ENCODE data around the gene CFAP69. TPM values are rescaled to one million over a fixed set of nuclear protein-coding genes. Genes with fewer than 3 reads are reported as not detected.

The CFAP69 gene, protein sequence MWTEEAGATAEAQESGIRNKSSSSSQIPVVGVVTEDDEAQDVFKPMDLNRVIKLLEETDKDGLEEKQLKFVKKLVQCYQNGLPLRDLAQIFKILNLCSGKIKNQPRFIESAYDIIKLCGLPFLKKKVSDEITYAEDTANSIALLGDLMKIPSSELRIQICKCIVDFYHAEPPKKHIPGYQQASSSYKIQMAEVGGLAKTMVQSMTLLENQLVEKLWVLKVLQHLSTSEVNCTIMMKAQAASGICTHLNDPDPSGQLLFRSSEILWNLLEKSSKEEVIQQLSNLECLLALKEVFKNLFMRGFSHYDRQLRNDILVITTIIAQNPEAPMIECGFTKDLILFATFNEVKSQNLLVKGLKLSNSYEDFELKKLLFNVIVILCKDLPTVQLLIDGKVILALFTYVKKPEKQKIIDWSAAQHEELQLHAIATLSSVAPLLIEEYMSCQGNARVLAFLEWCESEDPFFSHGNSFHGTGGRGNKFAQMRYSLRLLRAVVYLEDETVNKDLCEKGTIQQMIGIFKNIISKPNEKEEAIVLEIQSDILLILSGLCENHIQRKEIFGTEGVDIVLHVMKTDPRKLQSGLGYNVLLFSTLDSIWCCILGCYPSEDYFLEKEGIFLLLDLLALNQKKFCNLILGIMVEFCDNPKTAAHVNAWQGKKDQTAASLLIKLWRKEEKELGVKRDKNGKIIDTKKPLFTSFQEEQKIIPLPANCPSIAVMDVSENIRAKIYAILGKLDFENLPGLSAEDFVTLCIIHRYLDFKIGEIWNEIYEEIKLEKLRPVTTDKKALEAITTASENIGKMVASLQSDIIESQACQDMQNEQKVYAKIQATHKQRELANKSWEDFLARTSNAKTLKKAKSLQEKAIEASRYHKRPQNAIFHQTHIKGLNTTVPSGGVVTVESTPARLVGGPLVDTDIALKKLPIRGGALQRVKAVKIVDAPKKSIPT
- 1 to 10 TPM; 1.0 to 4.9 (median 4.2) TPM for polyA plus RNA-seq
- long read RNA-seq, donor 1: 0 reads
- long read RNA-seq, donor 2, partial matches to known transcripts: 0 of 1 reads
- long read RNA-seq, donor 2, other reads (novel, unspliced or antisense): 0 of 1 reads
- long read RNA-seq, donor 3: 0 reads
- long read RNA-seq, donor 4: 0 reads
- long read RNA-seq, donor 5: 0 reads
- long read RNA-seq, donor 6: 0 reads
- long read RNA-seq, donor 7: 0 reads
- long read RNA-seq, donor 8: 0 reads
- long read RNA-seq, donor 9: 0 reads
- long read RNA-seq, donor 10, partial matches to known transcripts: 0 of 1 reads
- long read RNA-seq, donor 10, other reads (novel, unspliced or antisense): 0 of 1 reads

GRCh38 chr7:90244909-90245851, at the start of gene CFAP69:
CFAP69 (plus strand) TSS chr7:90245174; CDS start chr7:90245425, 251 bp downstream.
- Histone ChIP-seq H3K27ac (ENCODE audit: low read depth in 1 of 3, low read length in 2 of 3) (peak within 1 kb of the TSS in 2 of 3 donors; percentile 24 to 87), H3K4me1 (ENCODE audit: control insufficient read depth in 3 of 3, insufficient read depth in 2 of 3, low read depth in 1 of 3, low read length in 2 of 3) (peaks cover 4 to 22% (median 5%) of the 10 kb centered on the region in 3 donors), H3K4me3 (ENCODE audit: low read depth in 1 of 3, low read length in 3 of 3) (peak within 1 kb of the TSS; percentile 56 to 98 (median 94)), H3K36me3 (ENCODE audit: control insufficient read depth in 3 of 3, insufficient read depth in 2 of 3, low read depth in 1 of 3, low read length in 3 of 3) (no peaks in the 10 kb centered on the region), H3K9me3 (ENCODE audit: control insufficient read depth in 2 of 2, insufficient read depth in 1 of 2, low read depth in 1 of 2, low read length in 1 of 2) (no peaks in the 10 kb centered on the region), H3K27me3 (ENCODE audit: control insufficient read depth in 3 of 3, insufficient read depth in 3 of 3, low read length in 3 of 3) (peaks cover 0 to 2% (median 0%) of the 10 kb centered on the region in 3 donors)
- DNase-seq (peak; percentile 85 to 96), FAIRE-seq (no peak)
- 1% methylated on average over 56 to 59 of the region's 59 CpGs for WGBS, 3 donors

DNA sequence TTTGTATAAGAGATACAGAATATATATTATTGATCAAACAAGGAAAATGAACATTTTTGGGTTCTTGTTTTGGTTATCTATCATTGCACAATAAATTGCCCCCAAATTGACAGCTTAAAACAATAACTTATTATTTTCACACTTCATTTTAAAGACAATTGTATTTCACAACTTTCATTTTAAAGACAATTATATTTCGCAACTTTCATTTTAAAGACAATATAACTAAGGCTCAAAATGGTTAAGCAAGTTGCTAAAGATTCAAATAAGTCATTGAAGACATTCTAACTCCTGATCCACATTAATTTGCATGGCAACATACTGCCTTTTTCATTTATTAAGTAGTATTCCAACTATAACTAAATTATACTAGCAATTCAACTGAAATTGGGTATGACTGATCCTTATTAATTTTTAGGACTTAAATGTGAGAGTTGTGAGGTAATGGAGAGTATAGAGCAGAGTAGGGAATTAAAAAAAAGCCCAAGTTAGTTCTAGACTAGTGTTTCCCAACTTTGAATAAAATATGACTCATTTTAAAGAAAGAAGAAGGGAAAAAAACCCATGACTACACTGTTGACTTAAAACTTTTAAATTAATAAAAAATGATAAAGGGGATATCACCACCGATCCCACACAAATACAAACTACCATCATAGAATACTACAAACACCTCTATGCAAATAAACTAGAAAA, 43.3 kb upstream of the CFAP69 start:
- WGBS, 3 donors: 88 to 95% (median 93%) methylated on average over 2 of the region's 2 CpGs
- Histone ChIP-seq H3K4me1 (ENCODE audit: control insufficient read depth in 3 of 3, insufficient read depth in 2 of 3, low read depth in 1 of 3, low read length in 2 of 3) (no peaks in the 10 kb centered on the region), H3K9me3 (ENCODE audit: control insufficient read depth in 2 of 2, insufficient read depth in 1 of 2, low read depth in 1 of 2, low read length in 1 of 2) (no peaks in the 10 kb centered on the region), H3K4me3 (ENCODE audit: low read depth in 1 of 3, low read length in 3 of 3) (no peak overlapping the region), H3K36me3 (ENCODE audit: control insufficient read depth in 3 of 3, insufficient read depth in 2 of 3, low read depth in 1 of 3, low read length in 3 of 3) (no peaks in the 10 kb centered on the region), H3K27ac (ENCODE audit: low read depth in 1 of 3, low read length in 2 of 3) (no peak overlapping the region), H3K27me3 (ENCODE audit: control insufficient read depth in 3 of 3, insufficient read depth in 3 of 3, low read length in 3 of 3) (no peaks in the 10 kb centered on the region)
- DNase-seq (no peak), FAIRE-seq (no peak)

DNA sequence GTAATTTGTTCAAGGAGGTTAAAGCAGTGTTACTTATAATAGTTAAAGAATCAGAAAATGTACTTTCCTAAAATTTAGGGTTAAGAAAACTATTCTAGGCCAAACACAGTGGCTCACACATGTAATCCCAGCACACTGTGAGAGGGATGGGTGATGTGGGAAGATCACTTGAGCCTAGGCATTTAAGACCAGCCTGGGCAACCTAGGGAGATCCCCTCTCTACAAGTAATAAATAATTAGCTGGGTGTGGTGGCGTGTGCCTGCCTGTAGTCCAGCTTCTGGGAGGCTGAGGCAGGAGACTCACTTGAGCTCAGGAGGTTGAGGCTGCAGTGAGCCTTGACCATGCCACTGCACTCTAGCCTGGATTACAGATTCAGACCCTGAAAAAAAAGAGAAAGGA, 37.0 kb upstream of the CFAP69 start:
- no peaks in the 10 kb centered on the region for H3K36me3 ChIP-seq (ENCODE audit: control insufficient read depth in 3 of 3, insufficient read depth in 2 of 3, low read depth in 1 of 3, low read length in 3 of 3)
- H3K4me1 ChIP-seq (ENCODE audit: control insufficient read depth in 3 of 3, insufficient read depth in 2 of 3, low read depth in 1 of 3, low read length in 2 of 3): peaks cover 0 to 6% (median under 1%) of the 10 kb centered on the region in 3 donors
- H3K9me3 ChIP-seq (ENCODE audit: control insufficient read depth in 2 of 2, insufficient read depth in 1 of 2, low read depth in 1 of 2, low read length in 1 of 2): no peaks in the 10 kb centered on the region
- 75 to 86% (median 76%) methylated on average over 1 of the region's 1 CpG for WGBS, 3 donors
- no peak overlapping the region for H3K4me3 ChIP-seq (ENCODE audit: low read depth in 1 of 3, low read length in 3 of 3)
- H3K27ac ChIP-seq (ENCODE audit: low read depth in 1 of 3, low read length in 2 of 3): no peak overlapping the region
- FAIRE-seq (no peak), DNase-seq (no peak)
- H3K27me3 ChIP-seq (ENCODE audit: control insufficient read depth in 3 of 3, insufficient read depth in 3 of 3, low read length in 3 of 3): no peaks in the 10 kb centered on the region

GRCh38 chr7:90209776-90210175, 35.2 kb upstream of the CFAP69 start:
- H3K27ac ChIP-seq (ENCODE audit: low read depth in 1 of 3, low read length in 2 of 3): no peak overlapping the region
- 78 to 90% (median 83%) methylated on average over 1 of the region's 1 CpG for WGBS, 3 donors
- H3K27me3 ChIP-seq (ENCODE audit: control insufficient read depth in 3 of 3, insufficient read depth in 3 of 3, low read length in 3 of 3): no peaks in the 10 kb centered on the region
- H3K9me3 ChIP-seq (ENCODE audit: control insufficient read depth in 2 of 2, insufficient read depth in 1 of 2, low read depth in 1 of 2, low read length in 1 of 2): no peaks in the 10 kb centered on the region
- DNase-seq (no peak), FAIRE-seq (no peak)
- no peak overlapping the region for H3K4me3 ChIP-seq (ENCODE audit: low read depth in 1 of 3, low read length in 3 of 3)
- H3K36me3 ChIP-seq (ENCODE audit: control insufficient read depth in 3 of 3, insufficient read depth in 2 of 3, low read depth in 1 of 3, low read length in 3 of 3): no peaks in the 10 kb centered on the region
- H3K4me1 ChIP-seq (ENCODE audit: control insufficient read depth in 3 of 3, insufficient read depth in 2 of 3, low read depth in 1 of 3, low read length in 2 of 3): peaks cover 0 to 20% (median 2%) of the 10 kb centered on the region in 3 donors

- H3K27ac ChIP-seq (ENCODE audit: low read depth in 1 of 3, low read length in 2 of 3): peak overlapping the region in 1 of 3 donors; percentile 98
- no peaks in the 10 kb centered on the region for H3K36me3 ChIP-seq (ENCODE audit: control insufficient read depth in 3 of 3, insufficient read depth in 2 of 3, low read depth in 1 of 3, low read length in 3 of 3)
- DNase-seq: no peak
- no peaks in the 10 kb centered on the region for H3K9me3 ChIP-seq (ENCODE audit: control insufficient read depth in 2 of 2, insufficient read depth in 1 of 2, low read depth in 1 of 2, low read length in 1 of 2)
- H3K4me3 ChIP-seq (ENCODE audit: low read depth in 1 of 3, low read length in 3 of 3): no peak overlapping the region
- H3K27me3 ChIP-seq (ENCODE audit: control insufficient read depth in 3 of 3, insufficient read depth in 3 of 3, low read length in 3 of 3): no peaks in the 10 kb centered on the region
- WGBS, 3 donors: 44 to 69% (median 48%) methylated on average over 5 of the region's 5 CpGs
- FAIRE-seq: no peak
- H3K4me1 ChIP-seq (ENCODE audit: control insufficient read depth in 3 of 3, insufficient read depth in 2 of 3, low read depth in 1 of 3, low read length in 2 of 3): peaks cover 0 to 23% (median 2%) of the 10 kb centered on the region in 3 donors
Observed at GRCh38 chr7:90210475-90210874, 34.5 kb upstream of the CFAP69 start.

DNA sequence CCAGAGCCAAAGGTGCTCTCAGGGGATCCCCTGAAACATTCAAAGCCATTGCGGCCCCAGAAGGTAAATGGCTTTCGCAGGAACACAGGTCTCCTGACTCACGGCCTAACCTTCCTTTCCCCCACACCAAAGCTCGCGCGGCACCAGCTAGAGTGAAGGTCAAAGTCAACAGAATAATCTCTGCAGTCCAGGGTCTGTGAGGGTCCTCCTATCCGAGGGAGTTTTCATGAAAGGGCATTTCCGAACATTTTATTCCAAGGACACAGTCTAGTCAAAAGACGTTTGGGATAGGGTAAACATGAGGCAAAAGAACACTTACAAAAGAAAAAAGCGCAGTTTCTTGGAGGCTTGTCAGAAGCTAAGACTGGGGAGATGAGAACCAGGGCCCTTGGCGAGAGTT, 34.0 kb upstream of the CFAP69 start:
- Histone ChIP-seq H3K4me3 (ENCODE audit: low read depth in 1 of 3, low read length in 3 of 3) (peak overlapping the region in 2 of 3 donors; percentile 70), H3K9me3 (ENCODE audit: control insufficient read depth in 2 of 2, insufficient read depth in 1 of 2, low read depth in 1 of 2, low read length in 1 of 2) (no peaks in the 10 kb centered on the region), H3K27me3 (ENCODE audit: control insufficient read depth in 3 of 3, insufficient read depth in 3 of 3, low read length in 3 of 3) (no peaks in the 10 kb centered on the region), H3K36me3 (ENCODE audit: control insufficient read depth in 3 of 3, insufficient read depth in 2 of 3, low read depth in 1 of 3, low read length in 3 of 3) (peaks cover 0 to 2% (median 0%) of the 10 kb centered on the region in 3 donors), H3K27ac (ENCODE audit: low read depth in 1 of 3, low read length in 2 of 3) (peak overlapping the region; percentile 80 to 98 (median 92)), H3K4me1 (ENCODE audit: control insufficient read depth in 3 of 3, insufficient read depth in 2 of 3, low read depth in 1 of 3, low read length in 2 of 3) (peaks cover 0 to 23% (median 2%) of the 10 kb centered on the region in 3 donors)
- 7 to 14% (median 11%) methylated on average over 11 of the region's 11 CpGs for WGBS, 3 donors
- FAIRE-seq (no peak), DNase-seq (peak; percentile 70 to 80)

All from small intestine (tissue), 16 donors.